Activated CD8-positive, alpha-beta memory T cell treated with anti-CD3 and anti-CD28 coated beads, Interleukin-2, amount 50 U/mL, for 24 hours (primary cell): ENCODE measurements around the gene SLCO1B1.

Source experiments
- DNase-seq: peaks from one replicate; pipeline ENCODE4 v3.0.0-alpha.2; 2020; ENCODE audit errors: extremely low read depth

The SLCO1B1 gene

DNA sequence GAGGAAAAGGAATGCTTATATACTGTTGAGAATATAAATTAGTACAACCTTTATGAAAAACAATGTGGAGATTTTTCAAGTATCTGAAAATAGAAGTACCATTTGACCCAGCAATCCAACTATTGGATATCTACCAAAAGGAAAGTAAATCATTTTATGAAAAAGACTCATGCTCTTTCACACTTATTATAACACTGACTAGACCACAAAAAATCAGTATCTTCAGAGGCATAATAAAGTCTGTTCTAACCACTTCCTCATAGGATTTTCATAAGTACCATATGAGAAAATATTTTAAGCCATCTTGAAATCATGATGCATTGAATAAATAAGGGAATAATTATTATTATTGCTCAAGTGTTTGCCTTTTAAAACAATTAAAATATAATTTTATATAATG is 90.8 kb downstream of the SLCO1B1 start:
- DNase-seq, result no peak

DNA sequence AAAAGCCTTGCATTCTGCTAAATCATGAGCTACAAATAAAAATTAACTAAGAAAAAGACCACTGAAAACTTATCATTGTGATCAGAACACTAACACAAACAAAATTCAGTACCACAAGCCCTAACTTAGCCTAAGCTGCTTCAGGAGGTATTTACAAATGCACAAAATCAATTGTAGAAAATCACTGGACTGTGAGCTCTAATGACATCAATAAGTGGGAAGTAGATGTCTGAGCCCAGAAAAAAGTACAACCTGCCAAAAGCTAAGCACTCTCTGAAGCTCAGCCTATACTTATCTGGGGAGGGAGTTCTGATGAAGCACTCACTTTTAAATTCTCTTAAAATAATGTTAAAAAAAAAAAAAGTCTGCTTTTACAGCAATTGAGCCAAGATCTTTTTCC is 92.9 kb downstream of the SLCO1B1 start:
- DNase-seq, result no peak

DNA sequence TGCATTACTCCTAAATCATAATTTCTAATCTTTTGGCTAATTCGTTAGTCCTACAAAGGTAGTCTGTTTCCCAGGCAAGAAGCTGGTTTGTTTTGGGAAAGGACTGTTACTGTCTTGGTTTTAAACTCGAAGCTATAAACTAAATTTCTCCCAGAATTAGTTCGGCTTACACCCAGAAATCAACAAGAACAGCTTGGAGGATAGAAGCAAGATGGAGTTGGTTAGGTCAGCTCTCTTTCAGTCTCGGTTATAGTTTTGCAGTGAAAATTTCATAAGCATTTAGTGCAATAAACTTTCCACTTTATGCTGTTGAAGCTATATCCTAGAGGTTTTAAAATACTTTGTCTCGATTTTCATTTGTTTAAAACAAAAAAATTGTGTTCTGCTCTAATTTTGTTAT is 103.4 kb downstream of the SLCO1B1 start:
- no peak for DNase-seq

DNA sequence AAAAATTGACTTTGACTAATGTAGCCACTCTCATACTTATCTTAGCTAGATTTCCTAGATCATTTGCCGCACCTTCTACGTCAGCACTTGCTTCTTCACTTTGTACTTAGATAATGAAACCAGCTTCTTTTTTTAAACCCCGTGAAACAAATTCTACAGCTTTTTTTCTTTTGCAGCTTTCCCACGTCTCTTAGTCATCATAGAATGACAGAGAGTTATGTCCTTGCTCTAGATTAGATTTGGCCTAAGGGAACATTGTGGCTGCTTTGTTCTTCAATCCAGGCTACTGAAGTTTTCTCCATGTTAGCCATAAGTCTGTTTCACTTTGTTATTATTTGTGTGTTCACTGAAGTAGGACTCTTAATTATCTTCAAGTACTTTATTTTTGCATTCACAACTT is 108.9 kb downstream of the SLCO1B1 start:
- DNase-seq, result no peak

DNA sequence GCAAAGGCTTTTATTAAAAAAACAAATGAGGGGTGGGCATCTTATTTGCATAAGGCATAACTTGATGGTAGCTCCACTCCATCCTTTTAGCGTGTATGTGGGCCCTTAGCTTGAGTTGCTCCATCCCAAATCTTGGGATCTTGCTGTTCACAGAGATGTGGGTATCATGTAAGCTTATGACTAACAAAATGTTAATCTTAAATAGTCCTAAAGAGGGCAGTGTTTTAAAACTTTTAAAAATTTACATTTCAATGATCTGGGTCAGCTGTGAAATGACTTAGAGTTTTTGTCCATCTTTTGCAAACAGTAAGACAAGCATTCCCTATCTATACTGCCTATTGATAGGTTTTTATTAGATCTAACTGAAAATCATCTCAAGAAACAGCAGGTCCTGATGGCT is 117.7 kb downstream of the SLCO1B1 start:
- no peak for DNase-seq

DNA sequence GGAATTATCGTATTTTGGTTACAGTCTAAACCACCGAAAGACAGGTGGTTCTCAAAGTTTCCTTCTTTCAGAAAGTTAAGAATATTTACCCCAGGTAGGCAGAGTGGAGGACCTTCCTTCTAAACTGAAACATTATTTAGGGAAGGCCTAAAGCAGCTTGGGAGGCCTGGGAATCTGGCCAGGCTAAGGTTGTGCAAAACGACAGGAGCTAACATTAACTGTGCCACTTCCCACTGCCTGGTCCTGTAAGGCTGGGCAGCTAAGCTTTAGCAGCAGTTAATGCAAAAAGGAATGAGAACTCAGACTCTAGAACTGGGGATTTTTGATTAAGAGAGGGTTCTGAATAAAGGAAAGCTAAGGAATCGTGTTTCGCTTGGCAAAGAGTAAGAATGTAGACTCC is 121.1 kb downstream of the SLCO1B1 start:
- no peak for DNase-seq

DNA sequence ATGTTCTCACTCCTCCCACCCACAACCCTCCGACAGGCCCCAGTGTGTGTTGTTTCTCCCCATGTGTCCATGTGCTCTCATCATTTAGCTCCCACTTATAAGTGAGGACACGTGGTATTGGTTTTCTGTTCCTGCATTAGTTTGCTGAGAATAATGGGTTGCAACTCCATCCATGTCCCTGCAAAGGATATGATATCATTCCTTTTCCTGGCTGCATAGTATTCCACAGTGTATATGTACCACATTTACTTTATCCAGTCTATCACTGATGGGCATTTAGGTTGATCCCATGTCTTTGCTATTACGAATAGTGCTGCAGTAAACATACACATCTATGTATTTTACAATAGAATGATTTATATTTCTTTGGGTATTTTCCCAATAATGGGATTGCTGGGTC is 126.2 kb downstream of the SLCO1B1 start:
- no peak for DNase-seq

DNA sequence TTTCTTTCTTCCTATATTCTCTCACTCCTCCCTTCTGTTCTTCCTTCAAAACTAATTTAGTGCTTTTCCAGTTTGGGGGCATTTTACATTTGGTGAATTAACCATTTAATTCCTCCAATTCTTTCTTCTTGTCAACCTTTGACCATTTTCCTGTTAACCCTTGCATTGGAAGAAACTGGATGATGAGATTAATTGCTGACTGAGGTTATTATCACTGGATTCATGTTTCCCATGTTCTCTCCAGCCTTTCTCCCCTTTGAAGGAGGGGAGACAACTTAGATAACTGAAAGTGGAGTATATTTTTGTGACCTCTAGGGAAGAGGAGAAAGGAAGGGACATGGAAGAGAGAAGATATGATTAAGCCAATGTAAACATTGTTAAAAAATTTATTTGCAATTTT is 133.2 kb downstream of the SLCO1B1 start:
- DNase-seq, result no peak

DNA sequence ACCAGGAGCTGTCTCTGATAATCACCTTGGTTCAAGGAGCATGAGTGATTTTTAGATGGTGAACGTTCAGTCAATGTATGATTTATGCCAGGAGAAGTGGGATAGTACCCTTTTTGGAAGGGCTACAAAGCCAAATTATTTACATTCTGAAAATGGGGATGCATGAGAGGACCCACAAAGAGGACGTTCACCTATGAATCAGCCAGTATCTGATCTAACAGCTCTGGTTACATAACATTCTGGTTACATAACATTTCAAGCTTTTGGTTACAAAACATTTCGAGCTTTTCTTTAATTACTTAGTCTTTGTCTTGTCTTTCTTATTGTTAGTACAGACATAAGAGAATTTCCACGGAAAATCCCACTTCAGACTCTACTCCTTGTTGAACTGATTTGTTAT is 134.9 kb downstream of the SLCO1B1 start:
- no peak for DNase-seq

DNA sequence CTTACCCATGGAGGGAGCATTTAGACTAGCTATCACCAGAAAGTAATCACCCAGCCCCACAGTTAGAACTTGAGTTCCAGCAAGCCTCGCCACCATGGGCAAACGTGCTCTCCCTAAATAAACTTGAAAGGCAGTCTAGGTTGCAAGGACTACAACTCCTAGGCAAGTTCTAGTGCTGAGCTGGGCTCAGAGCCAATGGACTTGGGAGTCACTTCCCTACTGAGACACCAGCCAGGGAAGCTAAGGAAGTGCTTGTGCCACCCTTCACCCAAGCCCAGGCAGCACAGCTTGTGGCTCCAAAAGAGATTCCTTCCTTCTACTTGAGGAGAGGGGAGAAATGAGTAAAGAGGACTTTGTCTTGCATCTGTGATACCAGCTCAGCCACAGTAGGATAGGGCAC is 145.8 kb downstream of the SLCO1B1 start:
- no peak for DNase-seq
